RPMI8226 (cell line): ENCODE measurements around the gene BAMBI.

Experiments used
- DNase-seq: peaks from one replicate; pipeline ENCODE4 v3.0.0-alpha.2; 2015

BAMBI gene

GRCh38 chr10:28676326-28676967 is 874 bp upstream of the BAMBI start:
- peak; percentile 22 for DNase-seq

- peak; percentile 38 for DNase-seq
These were observed 766 bp downstream of the BAMBI start for GRCh38 chr10:28677888-28678686.

- peak; percentile 29 for DNase-seq
These were observed 1.6 kb downstream of the BAMBI start for GRCh38 chr10:28678687-28679457.

GRCh38 chr10:28679581-28680357 is 2.4 kb downstream of the BAMBI start:
- peak; percentile 51 for DNase-seq

GRCh38 chr10:28680358-28680752 is 3.0 kb downstream of the BAMBI start:
- peak; percentile 77 for DNase-seq

GRCh38 chr10:28681291-28681763 is 4.0 kb downstream of the BAMBI start:
- no peak for DNase-seq

- DNase-seq: no peak
These were observed 4.8 kb downstream of the BAMBI start for GRCh38 chr10:28681928-28682750.

GRCh38 chr10:28684157-28684985 is 7.0 kb downstream of the BAMBI start:
- no peak for DNase-seq

- DNase-seq: no peak
These were observed 7.8 kb downstream of the BAMBI start for GRCh38 chr10:28684986-28685580.

GRCh38 chr10:28685717-28686116 is 8.4 kb downstream of the BAMBI start:
- DNase-seq: no peak

GRCh38 chr10:28686835-28687682 is 9.7 kb downstream of the BAMBI start:
- no peak for DNase-seq

- no peak for DNase-seq
These were observed 10.3 kb downstream of the BAMBI start for GRCh38 chr10:28687683-28688001.

- DNase-seq: no peak
These were observed 13.2 kb downstream of the BAMBI start for GRCh38 chr10:28690545-28690944.

- no peak for DNase-seq
These were observed 13.9 kb downstream of the BAMBI start for GRCh38 chr10:28691187-28691694.

GRCh38 chr10:28692050-28692449 is 14.7 kb downstream of the BAMBI start:
- no peak for DNase-seq

- no peak for DNase-seq
These were observed 17.2 kb downstream of the BAMBI start for GRCh38 chr10:28694530-28694929.

- DNase-seq: no peak
These were observed 20.8 kb downstream of the BAMBI start for GRCh38 chr10:28698075-28698474.

GRCh38 chr10:28704464-28705161 is 27.3 kb downstream of the BAMBI start:
- no peak for DNase-seq

GRCh38 chr10:28705472-28705871 is 28.2 kb downstream of the BAMBI start:
- DNase-seq: no peak
